IMR-90 (cell line): ENCODE data around the gene MMAB. TPM values are rescaled to one million over a fixed set of nuclear protein-coding genes. Genes with fewer than 3 reads are reported as not detected.

Experiments used
- ATAC-seq: fragments of 200-7000 bp; cut with Tn5 transposase; 2 replicates; pipeline ENCODE4 v1.9.1; 2020; ENCODE audit warnings: low read depth, mild to moderate bottlenecking, moderate library complexity
- BruUV-seq: library from RNA; stranded (reverse); fragments of 400-500 nt; replicated peaks from 2 replicates; lab custom pipeline; 2021; lab: Mats Ljungman, UMichigan
- CTCF ChIA-PET: fragments of 300-600 bp; formaldehyde crosslinking; extraction: SDS; loops from one replicate; lab custom pipeline; 2021; ENCODE audit warnings: antibody characterized with exemption; lab: Yijun Ruan, JAX
- POLR2A ChIA-PET: fragments of 300-600 bp; sonication (Branson Sonifier 250); formaldehyde crosslinking; loops from one replicate; lab custom pipeline; 2022; ENCODE audit warnings: antibody characterized with exemption; ENCODE audit not compliant: unreplicated experiment; lab: Charles Lee
- DNase-seq: peaks from one replicate; pipeline ENCODE4 v3.0.0; 2013
- H2AFZ ChIP-seq: replicated peaks from 2 replicates; pipeline ENCODE3; 2013; ENCODE audit warnings: low read length, mild to moderate bottlenecking; ENCODE audit not compliant: poor library complexity
- H2AK5ac ChIP-seq: 2 replicates; pipeline ENCODE4 v1.6.1; 2013; ENCODE audit warnings: low read depth, low read length, inconsistent platforms
- H2AK9ac ChIP-seq: replicated peaks from 2 replicates; pipeline ENCODE3; 2013; ENCODE audit warnings: mild to moderate bottlenecking, low read depth, low read length, moderate library complexity; ENCODE audit not compliant: poor library complexity
- H2BK120ac ChIP-seq: 2 replicates; pipeline ENCODE4 v1.6.1; 2013; ENCODE audit warnings: low read depth, low read length, inconsistent platforms
- H2BK15ac ChIP-seq: 3 replicates; pipeline ENCODE4 v1.6.1; 2013; ENCODE audit warnings: low read depth, low read length, inconsistent platforms
- H2BK20ac ChIP-seq: 2 replicates; pipeline ENCODE4 v1.6.1; 2013; ENCODE audit warnings: low read depth, mild to moderate bottlenecking, inconsistent platforms, low read length, moderate library complexity
- H2BK5ac ChIP-seq: 2 replicates; pipeline ENCODE4 v1.6.1; 2013; ENCODE audit warnings: mild to moderate bottlenecking, low read depth, low read length, inconsistent platforms; ENCODE audit not compliant: poor library complexity, severe bottlenecking
- H3K14ac ChIP-seq: replicated peaks from 2 replicates; pipeline ENCODE4 v1.6.1; 2013; ENCODE audit warnings: low read depth, low read length, inconsistent platforms
- H3K18ac ChIP-seq: 2 replicates; pipeline ENCODE4 v1.6.1; 2013; ENCODE audit warnings: low read depth, low read length, control low read depth
- H3K23ac ChIP-seq: 2 replicates; pipeline ENCODE4 v1.6.1; 2013; ENCODE audit warnings: low read depth, low read length, inconsistent platforms
- H3K27ac ChIP-seq: 2 replicates; pipeline ENCODE4 v1.5.1; 2013; ENCODE audit warnings: mild to moderate bottlenecking, control low read depth, low read length; ENCODE audit not compliant: insufficient read depth
- H3K27me3 ChIP-seq: 2 replicates; pipeline ENCODE4 v1.6.1; 2013; ENCODE audit warnings: low read length; ENCODE audit not compliant: control insufficient read depth, insufficient read depth
- H3K36me3 ChIP-seq: 2 replicates; pipeline ENCODE4 v1.6.1; 2013; ENCODE audit warnings: low read length, mixed read lengths; ENCODE audit not compliant: control insufficient read depth, insufficient read depth
- H3K4ac ChIP-seq: 2 replicates; pipeline ENCODE4 v1.6.1; 2013; ENCODE audit warnings: low read depth, low read length, inconsistent platforms
- H3K4me1 ChIP-seq: 2 replicates; pipeline ENCODE4 v1.6.1; 2013; ENCODE audit warnings: low read length, mixed read lengths; ENCODE audit not compliant: control insufficient read depth, insufficient read depth
- H3K4me2 ChIP-seq: 2 replicates; pipeline ENCODE4 v1.6.1; 2013; ENCODE audit warnings: low read depth, mild to moderate bottlenecking, control low read depth, low read length, moderate library complexity
- H3K4me3 ChIP-seq: 2 replicates; pipeline ENCODE4 v1.5.1; 2013; ENCODE audit warnings: low read depth, mild to moderate bottlenecking, control low read depth, low read length, moderate library complexity; ENCODE audit not compliant: insufficient read depth
- H3K56ac ChIP-seq: 2 replicates; pipeline ENCODE4 v1.6.1; 2013; ENCODE audit warnings: low read length, inconsistent platforms; ENCODE audit not compliant: insufficient read depth; ENCODE audit errors: extremely low read depth
- H3K79me1 ChIP-seq, 2 experiments: 2 replicates each; pipeline ENCODE4 v1.6.1; 2013; ENCODE audit warnings: low read length in 2 of 2, inconsistent platforms in 1 of 2, low read depth in 1 of 2
- H3K9ac ChIP-seq: 2 replicates; pipeline ENCODE4 v1.6.1; 2013; ENCODE audit warnings: low read depth, low read length, control low read depth
- H3K9me1 ChIP-seq: 2 replicates; pipeline ENCODE4 v1.6.1; 2013; ENCODE audit warnings: low read length, inconsistent platforms; ENCODE audit not compliant: insufficient read depth
- H3K9me3 ChIP-seq: 2 replicates; pipeline ENCODE4 v1.6.1; 2013; ENCODE audit warnings: low read length; ENCODE audit not compliant: control insufficient read depth, insufficient read depth
- H4K20me1 ChIP-seq: 2 replicates; pipeline ENCODE4 v1.6.1; 2013; ENCODE audit warnings: low read length, inconsistent platforms; ENCODE audit not compliant: insufficient read depth
- H4K5ac ChIP-seq: 2 replicates; pipeline ENCODE4 v1.6.1; 2013; ENCODE audit warnings: mild to moderate bottlenecking, low read depth, low read length, control low read depth
- H4K8ac ChIP-seq, 2 experiments: 2 replicates each; pipeline ENCODE4 v1.6.1; 2013; ENCODE audit warnings: low read depth in 2 of 2, low read length in 2 of 2, control low read depth in 1 of 2, inconsistent platforms in 1 of 2
- H4K91ac ChIP-seq: 2 replicates; pipeline ENCODE4 v1.6.1; 2013; ENCODE audit warnings: low read depth, low read length, inconsistent platforms; ENCODE audit not compliant: insufficient read depth
- FOS ChIP-seq: fragments of 150-350 bp; IDR thresholded peaks from 2 replicates; pipeline ENCODE4 v1.6.1; 2016; ENCODE audit warnings: low read depth, low read length
- MAZ ChIP-seq: IDR thresholded peaks from 2 replicates; pipeline ENCODE4 v1.6.1; 2012; ENCODE audit warnings: low read depth, mild to moderate bottlenecking, low read length, improper control_type of control experiment, moderate library complexity, borderline replicate concordance
- POLR2A ChIP-seq: IDR thresholded peaks from 2 replicates; pipeline ENCODE4 v1.6.1; 2012; ENCODE audit warnings: mild to moderate bottlenecking, low read depth, low read length
- RAD21 ChIP-seq: IDR thresholded peaks from 2 replicates; pipeline ENCODE4 v1.6.1; 2012; ENCODE audit warnings: low read length, improper control_type of control experiment
- WGBS, 2 experiments: methylation state at CpG; one replicate each; pipeline versions ENCODE4 v1.1.5 to v1.1.7; 2013; ENCODE audit warnings: missing lambda C conversion rate in 2 of 2; ENCODE audit not compliant: insufficient read length in 1 of 2; ENCODE audit errors: extremely low coverage in 2 of 2; 5-methylcytosine and 5-hydroxymethylcytosine counted together
- dilution Hi-C: fragments of 300-500 bp; cut with HindIII; formaldehyde crosslinking; loops from one replicate; pipeline ENCODE4 v1.14.3; 2018; ENCODE audit warnings: low sequenced_read_pairs; ENCODE audit not compliant: unreplicated experiment
- in situ Hi-C: fragments of 300-500 bp; cut with MboI; formaldehyde crosslinking; loops from 3 replicates; pipeline ENCODE4 v1.14.3; 2019; ENCODE audit warnings: low sequenced_read_pairs, inconsistent platforms, mixed read lengths
- intact Hi-C: fragments of 100-400 bp; cut with micrococcal nuclease; formaldehyde crosslinking; loops from 2 replicates; pipeline ENCODE4 v1.10.0; 2022
- polyA plus RNA-seq, 3 experiments: library from polyadenylated mRNA; depleted of rRNA; stranded (reverse); fragments of >200 nt; gene quantifications; 2 replicates each; pipeline ENCODE4 v1.2.3, GENCODE V29; 2012; ENCODE audit warnings: low replicate concordance in 1 of 3
- total RNA-seq: library from RNA; depleted of rRNA; stranded (reverse); fragments of >200 nt; gene quantifications from 2 replicates; pipeline ENCODE4 v1.2.3, GENCODE V29; 2012
- TF ChIP-seq, protein P1 (sequence below): fragments of 150-350 bp; IDR thresholded peaks from 2 replicates; pipeline ENCODE4 v1.6.1; 2017; ENCODE audit warnings: mild to moderate bottlenecking, antibody characterized with exemption, low read length, low read depth

MMAB gene
- total and polyA plus RNA-seq, 2 of the 4 experiments (the other 2 are of a cell fraction): 16.5 to 16.9 TPM

- CTCF ChIA-PET: no interaction called here
- Histone ChIP-seq H3K27me3 (no peaks in the 10 kb centered on the region), H4K5ac (no peak overlapping the region), H2BK5ac (no peak overlapping the region), H3K14ac (no peak overlapping the region), H4K8ac (no peak overlapping the region), H3K9me1 (no peaks in the 10 kb centered on the region), H3K23ac (no peak overlapping the region), H3K36me3 (peaks cover 6% of the 10 kb centered on the region), H3K79me1 (no peaks in the 10 kb centered on the region), H3K4me1 (no peaks in the 10 kb centered on the region), H3K27ac (no peak overlapping the region), H3K9me3 (0 out of 2 replicates have a peak, but pooled peaks cover 2% of the 10 kb centered on the region), H3K4me2 (no peak overlapping the region), H4K91ac (no peak overlapping the region), H2AFZ (no peak overlapping the region), H3K18ac (no peak overlapping the region), H3K4ac (no peak overlapping the region), H4K20me1 (no peaks in the 10 kb centered on the region), H3K9ac (no peak overlapping the region), H2BK120ac (no peak overlapping the region), H2AK9ac (no peak overlapping the region), H2BK20ac (no peak overlapping the region), H2AK5ac (no peak overlapping the region), H3K4me3 (no peak overlapping the region), H2BK15ac (no peak overlapping the region), H3K56ac (no peak overlapping the region)
- no TSS peak for BruUV-seq
- intact Hi-C loops (no loop called here), in situ Hi-C loops (no loop called here), dilution Hi-C loops (no loop called here)
- ATAC-seq (no peak), DNase-seq (no peak)
- TF ChIP-seq FOS: no peak
- no peak for TF ChIP-seq POLR2A
- TF ChIP-seq, protein P1, sequence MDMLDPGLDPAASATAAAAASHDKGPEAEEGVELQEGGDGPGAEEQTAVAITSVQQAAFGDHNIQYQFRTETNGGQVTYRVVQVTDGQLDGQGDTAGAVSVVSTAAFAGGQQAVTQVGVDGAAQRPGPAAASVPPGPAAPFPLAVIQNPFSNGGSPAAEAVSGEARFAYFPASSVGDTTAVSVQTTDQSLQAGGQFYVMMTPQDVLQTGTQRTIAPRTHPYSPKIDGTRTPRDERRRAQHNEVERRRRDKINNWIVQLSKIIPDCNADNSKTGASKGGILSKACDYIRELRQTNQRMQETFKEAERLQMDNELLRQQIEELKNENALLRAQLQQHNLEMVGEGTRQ: no peak
- TF ChIP-seq MAZ: no peak
- no peak for TF ChIP-seq RAD21
- POLR2A ChIA-PET: no interaction called here
- 86% methylated on average over 9 of the region's 30 CpGs; no CpG with 5 or more reads in 1 of the 2 experiments for WGBS, 2 experiments
These were observed 9.7 kb downstream of the MMAB start for GRCh38 chr12:109563291-109564284.
